OCI-LY1 (cell line): ENCODE results near the gene CC2D2B.

Experiments
- H2AFZ ChIP-seq: fragments of 200-600 bp; sonication (generic), shearing (Covaris generic); 2 replicates; pipeline ENCODE4 v1.6.0; 2014; ENCODE audit warnings: antibody characterized with exemption, mild to moderate bottlenecking, low read length
- H3F3A ChIP-seq: fragments of 200-600 bp; sonication (generic), shearing (Covaris generic); 2 replicates; pipeline ENCODE4 v1.6.0; 2014; ENCODE audit warnings: mild to moderate bottlenecking, antibody characterized with exemption, low read length, moderate library complexity; ENCODE audit not compliant: insufficient read depth
- H3K27ac ChIP-seq: fragments of 200-600 bp; sonication (generic); 2 replicates; pipeline ENCODE4 v1.5.1; 2014; ENCODE audit warnings: low read length, mixed run types, mild to moderate bottlenecking, low read depth; ENCODE audit not compliant: poor library complexity, severe bottlenecking
- H3K27me3 ChIP-seq: fragments of 200-600 bp; sonication (generic); 2 replicates; pipeline ENCODE4 v1.6.0; 2014; ENCODE audit warnings: antibody characterized with exemption, mild to moderate bottlenecking, low read length, moderate library complexity; ENCODE audit not compliant: insufficient read depth
- H3K36me3 ChIP-seq: fragments of 200-600 bp; sonication (generic); 2 replicates; pipeline ENCODE4 v1.6.1; 2014; ENCODE audit warnings: mild to moderate bottlenecking, antibody characterized with exemption, low read length, moderate library complexity, mixed read lengths; ENCODE audit not compliant: insufficient read depth
- H3K4me1 ChIP-seq: fragments of 200-600 bp; sonication (generic); 2 replicates; pipeline ENCODE4 v1.5.1; 2014; ENCODE audit warnings: mild to moderate bottlenecking, low read length, moderate library complexity; ENCODE audit not compliant: insufficient read depth, severe bottlenecking
- H3K4me2 ChIP-seq: fragments of 200-600 bp; sonication (generic), shearing (Covaris generic); 2 replicates; pipeline ENCODE4 v1.6.1; 2014; ENCODE audit warnings: low read length
- H3K4me3 ChIP-seq: fragments of 200-600 bp; sonication (generic); 2 replicates; pipeline ENCODE4 v1.5.1; 2014; ENCODE audit warnings: low read length, low read depth, mild to moderate bottlenecking, mixed read lengths; ENCODE audit not compliant: poor library complexity, severe bottlenecking
- H3K79me2 ChIP-seq: fragments of 200-600 bp; shearing (Covaris generic); 2 replicates; pipeline ENCODE4 v1.6.1; 2016; ENCODE audit warnings: mixed run types, low read length, mixed read lengths; ENCODE audit not compliant: insufficient read depth
- H3K9ac ChIP-seq: fragments of 200-600 bp; sonication (generic), shearing (Covaris generic); 2 replicates; pipeline ENCODE4 v1.6.1; 2014; ENCODE audit warnings: mild to moderate bottlenecking, low read length, mixed read lengths
- H3K9me2 ChIP-seq: fragments of 200-600 bp; sonication (generic), shearing (Covaris generic); 2 replicates; pipeline ENCODE4 v1.6.1; 2014; ENCODE audit warnings: low read depth, mild to moderate bottlenecking, low read length, mixed read lengths
- H3K9me3 ChIP-seq: fragments of 200-600 bp; shearing (Covaris generic); 2 replicates; pipeline ENCODE4 v1.6.1; 2014; ENCODE audit warnings: low read length, mixed read lengths
- H4K20me1 ChIP-seq: fragments of 200-600 bp; sonication (generic), shearing (Covaris generic); 2 replicates; pipeline ENCODE4 v1.6.0; 2016; ENCODE audit warnings: mild to moderate bottlenecking, low read length; ENCODE audit not compliant: insufficient read depth
- CTCF ChIP-seq: fragments of 200-600 bp; sonication (generic), shearing (Covaris generic); IDR thresholded peaks from 2 replicates; pipeline ENCODE4 v1.5.1; 2017; ENCODE audit warnings: mild to moderate bottlenecking, antibody characterized with exemption, low read length, moderate library complexity, mixed read lengths
- EZH2 ChIP-seq: fragments of 200-600 bp; sonication (generic), shearing (Covaris generic); IDR thresholded peaks from 2 replicates; pipeline ENCODE4 v1.8.0; 2017; ENCODE audit warnings: borderline replicate concordance, mixed run types, mild to moderate bottlenecking, antibody characterized with exemption, low read length, moderate library complexity, mixed read lengths

The CC2D2B gene

GRCh38 chr10:95876756-95877155, 31.0 kb upstream of the CC2D2B start:
- Histone ChIP-seq H3K27ac (no peak overlapping the region), H3K9me2 (no peaks in the 10 kb centered on the region), H3K27me3 (no peaks in the 10 kb centered on the region), H3K36me3 (peaks cover 8% of the 10 kb centered on the region), H2AFZ (no peak overlapping the region), H3K4me1 (no peaks in the 10 kb centered on the region), H3K4me2 (no peak overlapping the region), H3F3A (no peaks in the 10 kb centered on the region), H3K9ac (no peak overlapping the region), H3K79me2 (no peaks in the 10 kb centered on the region), H4K20me1 (no peaks in the 10 kb centered on the region), H3K9me3 (no peaks in the 10 kb centered on the region), H3K4me3 (no peak overlapping the region)
- TF ChIP-seq CTCF = no peak
- TF ChIP-seq EZH2 = no peak

GRCh38 chr10:95877881-95878280, 29.9 kb upstream of the CC2D2B start:
- H3K4me3 ChIP-seq = no peak overlapping the region
- H3F3A ChIP-seq = no peaks in the 10 kb centered on the region
- no peaks in the 10 kb centered on the region for H3K27me3 ChIP-seq
- H4K20me1 ChIP-seq = no peaks in the 10 kb centered on the region
- no peak overlapping the region for H2AFZ ChIP-seq
- H3K36me3 ChIP-seq = peaks cover 8% of the 10 kb centered on the region
- TF ChIP-seq CTCF = no peak
- no peak for TF ChIP-seq EZH2
- H3K9me2 ChIP-seq = no peaks in the 10 kb centered on the region
- H3K9ac ChIP-seq = no peak overlapping the region
- H3K27ac ChIP-seq = no peak overlapping the region
- H3K9me3 ChIP-seq = no peaks in the 10 kb centered on the region
- H3K79me2 ChIP-seq = no peaks in the 10 kb centered on the region
- no peaks in the 10 kb centered on the region for H3K4me1 ChIP-seq
- no peak overlapping the region for H3K4me2 ChIP-seq

- no peak overlapping the region for H2AFZ ChIP-seq
- no peak overlapping the region for H3K27ac ChIP-seq
- no peaks in the 10 kb centered on the region for H4K20me1 ChIP-seq
- no peak overlapping the region for H3K9ac ChIP-seq
- H3K36me3 ChIP-seq = peaks cover 4% of the 10 kb centered on the region; the same call in 1 of the 2 replicates
- TF ChIP-seq EZH2 = no peak
- no peak for TF ChIP-seq CTCF
- H3K9me2 ChIP-seq = no peaks in the 10 kb centered on the region
- no peak overlapping the region for H3K4me2 ChIP-seq
- H3K27me3 ChIP-seq = no peaks in the 10 kb centered on the region
- H3K9me3 ChIP-seq = no peaks in the 10 kb centered on the region
- H3K4me1 ChIP-seq = no peaks in the 10 kb centered on the region
- no peak overlapping the region for H3K4me3 ChIP-seq
- no peaks in the 10 kb centered on the region for H3K79me2 ChIP-seq
- H3F3A ChIP-seq = no peaks in the 10 kb centered on the region
Measured at GRCh38 chr10:95880704-95881103, 27.1 kb upstream of the CC2D2B start.
